SIG-M5 treated with dmso at 0.1 percent for 504 hours (cell line): Measurements from ENCODE around the gene MCF2L.

Source experiments
- DNase-seq: peaks from one replicate; lab custom pipeline; 2025; ENCODE audit not compliant: unreplicated experiment; lab: John Stamatoyannopoulos, UW

The MCF2L gene

GRCh38 chr13:112963641-112964040, 5.4 kb upstream of the MCF2L start:
- no peak for DNase-seq

DNA sequence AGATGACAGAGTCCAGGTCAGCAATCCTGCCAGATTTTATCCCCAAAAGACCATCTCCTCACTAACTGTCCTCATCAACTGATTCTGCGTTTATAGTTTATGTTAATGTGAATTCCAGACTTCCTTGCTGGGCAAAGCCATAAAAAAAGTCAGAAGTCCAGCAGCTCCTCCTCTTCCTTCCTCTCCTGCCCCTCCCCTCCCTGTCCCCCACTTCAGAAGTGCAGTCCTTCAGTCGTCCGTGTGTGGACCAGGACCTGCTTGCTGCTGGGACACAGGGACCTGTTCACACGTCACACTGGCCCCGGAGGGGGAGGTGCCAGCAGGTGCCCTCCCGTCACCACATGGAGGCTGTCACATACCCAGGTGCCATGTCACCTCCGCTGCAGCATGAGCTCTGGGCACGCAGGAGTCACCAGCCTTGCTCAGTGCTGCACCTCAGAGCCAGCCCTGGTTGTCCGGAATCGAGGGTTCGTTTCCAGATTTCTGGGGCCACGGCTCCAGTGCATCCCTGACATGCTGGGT, 4.0 kb upstream of the MCF2L start:
- DNase-seq: no peak

GRCh38 chr13:112965573-112966115, 3.4 kb upstream of the MCF2L start:
- no peak for DNase-seq

DNA sequence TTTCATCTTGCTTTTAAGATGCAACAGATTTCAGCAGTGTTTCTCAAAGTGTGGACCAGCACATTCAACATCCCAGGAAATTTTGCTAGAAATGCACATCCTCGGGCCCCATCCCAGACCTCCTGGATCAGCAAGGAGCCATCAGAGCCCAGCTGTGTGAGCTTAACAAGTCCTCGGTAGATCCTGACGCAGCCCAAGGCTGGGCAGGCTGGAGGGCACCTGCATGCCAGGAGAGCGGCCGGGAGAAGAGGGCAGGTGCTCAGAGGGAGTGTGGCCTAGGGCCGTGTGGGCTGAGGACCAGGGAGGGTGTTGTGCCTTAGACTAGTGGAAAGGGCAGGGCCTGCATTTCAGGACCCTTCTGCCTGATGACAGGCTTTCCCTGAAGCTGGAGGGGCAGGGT, 2.2 kb upstream of the MCF2L start:
- no peak for DNase-seq

- no peak for DNase-seq
These were observed 1.2 kb upstream of the MCF2L start for GRCh38 chr13:112967686-112968379.

DNA sequence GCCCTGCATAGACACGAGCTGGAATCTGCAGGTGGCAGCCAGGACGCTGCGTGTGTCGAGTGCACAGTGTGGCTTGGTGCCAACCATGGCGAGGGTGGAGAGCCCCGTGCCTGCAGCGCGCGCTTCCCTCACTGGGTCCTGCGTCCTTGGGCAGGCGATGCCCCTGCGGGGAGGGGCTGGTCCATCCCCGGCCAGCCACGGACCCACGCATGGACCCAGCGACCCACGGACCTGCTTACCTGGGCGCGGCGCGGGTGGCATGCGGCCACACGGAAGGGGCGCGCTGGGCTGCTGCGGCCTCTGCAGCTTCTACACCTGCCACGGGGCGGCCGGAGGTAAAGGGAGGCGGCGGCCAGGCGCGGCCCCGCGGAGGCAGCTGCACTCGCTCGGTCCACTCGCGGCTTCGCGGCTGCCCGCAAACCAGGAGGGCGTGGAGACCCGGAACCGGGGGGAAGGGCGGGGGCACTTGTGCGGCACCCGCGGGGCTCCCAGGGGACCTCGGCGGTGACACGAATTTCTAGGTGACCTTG, 569 bp upstream of the MCF2L start:
- DNase-seq: no peak

DNA sequence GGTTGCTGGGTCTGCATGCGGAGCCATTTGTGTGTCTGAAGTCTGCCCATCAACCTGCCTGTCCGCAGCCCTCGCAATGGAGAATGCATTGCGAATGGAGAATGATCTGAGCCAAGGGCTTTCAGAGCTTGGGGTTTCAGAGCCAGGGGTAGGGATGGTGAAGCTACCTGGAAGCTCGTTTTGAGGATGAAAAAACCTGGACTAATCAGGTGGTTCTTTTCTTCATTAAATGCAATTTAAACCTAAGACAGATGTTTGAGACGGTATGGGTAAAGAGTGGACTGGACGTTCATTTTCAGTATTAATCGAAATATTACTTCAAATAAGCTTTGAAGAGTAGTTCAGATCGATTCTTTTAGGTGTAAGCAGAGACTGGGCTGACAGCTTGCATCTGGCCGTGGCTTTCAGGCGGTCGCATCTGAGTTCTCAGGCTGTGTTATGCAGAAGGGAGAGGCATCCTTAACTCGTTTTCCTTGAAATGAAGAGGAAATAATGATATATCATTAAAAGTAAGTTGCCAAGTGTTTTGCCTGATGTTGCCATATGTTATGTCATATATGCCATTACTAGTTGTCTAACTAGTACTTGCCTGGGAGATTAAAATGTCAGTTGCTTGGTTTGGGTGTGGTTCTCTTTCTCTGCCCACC, 801 bp downstream of the MCF2L start:
- DNase-seq: no peak

- DNase-seq: no peak
These were observed 1.7 kb downstream of the MCF2L start for GRCh38 chr13:112970552-112971287.

DNA sequence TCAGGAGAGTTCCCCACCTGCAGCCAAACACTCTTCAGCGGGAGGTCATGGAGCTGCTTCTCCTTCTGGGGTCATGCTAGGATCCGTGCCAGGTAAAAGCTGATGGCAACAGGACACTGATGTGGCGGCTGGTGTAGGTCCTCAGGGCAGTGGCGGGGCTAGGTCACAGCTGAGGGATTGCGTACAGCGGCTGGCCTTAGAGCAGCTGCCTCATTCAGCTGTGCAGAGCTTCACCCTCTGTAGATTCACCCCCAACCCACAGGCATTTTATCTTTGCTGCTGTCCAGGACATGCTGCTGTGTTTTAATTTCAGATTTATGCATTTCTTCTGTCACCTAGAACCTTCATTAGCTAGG, 2.3 kb downstream of the MCF2L start:
- no peak for DNase-seq

- no peak for DNase-seq
These were observed 3.2 kb downstream of the MCF2L start for GRCh38 chr13:112972258-112972657.

- no peak for DNase-seq
These were observed 4.0 kb downstream of the MCF2L start for GRCh38 chr13:112972867-112973576.

- DNase-seq: no peak
These were observed 4.5 kb downstream of the MCF2L start for GRCh38 chr13:112973577-112973951.

- no peak for DNase-seq
These were observed 5.1 kb downstream of the MCF2L start for GRCh38 chr13:112974125-112974524.

DNA sequence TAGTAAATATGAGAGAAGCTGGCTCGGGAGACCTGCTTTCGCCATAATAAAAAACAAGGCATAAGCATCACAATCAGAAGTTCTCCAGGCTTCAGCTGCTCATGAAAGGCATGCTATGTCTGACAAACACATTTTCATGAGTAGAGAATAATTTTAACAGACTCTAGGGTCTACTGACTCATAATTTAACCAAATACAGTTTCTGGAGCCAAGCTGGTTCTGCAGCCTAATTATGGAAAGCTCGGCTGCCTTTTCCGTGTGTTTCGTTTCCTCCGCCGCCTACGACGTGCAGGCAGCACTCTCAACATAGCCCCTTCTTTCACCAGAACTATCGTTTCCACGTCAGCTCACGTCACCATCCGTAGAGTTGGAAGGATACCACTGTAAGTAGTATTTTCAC, 5.7 kb downstream of the MCF2L start:
- no peak for DNase-seq

GRCh38 chr13:112975401-112975939, 6.5 kb downstream of the MCF2L start:
- DNase-seq: no peak

DNA sequence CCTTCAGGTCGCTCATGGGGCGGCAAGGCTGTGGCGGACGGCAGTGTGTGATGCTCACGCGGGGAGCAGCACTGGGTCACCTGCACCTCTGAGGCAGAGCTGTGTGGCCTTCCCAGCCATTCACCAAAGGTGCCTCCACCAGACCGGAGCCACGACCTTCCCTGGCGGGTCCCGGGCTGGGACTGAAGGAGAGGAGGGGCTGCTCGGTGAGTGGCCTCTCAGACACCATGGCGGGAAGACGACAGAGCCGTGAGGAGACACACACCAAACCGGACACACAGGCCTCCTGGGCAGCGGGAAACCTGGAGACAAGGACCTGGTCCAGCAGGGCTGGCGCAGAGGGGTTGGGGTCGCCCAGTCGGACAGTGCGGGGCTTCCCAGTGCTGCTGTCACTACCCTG, 7.5 kb downstream of the MCF2L start:
- DNase-seq: no peak

DNA sequence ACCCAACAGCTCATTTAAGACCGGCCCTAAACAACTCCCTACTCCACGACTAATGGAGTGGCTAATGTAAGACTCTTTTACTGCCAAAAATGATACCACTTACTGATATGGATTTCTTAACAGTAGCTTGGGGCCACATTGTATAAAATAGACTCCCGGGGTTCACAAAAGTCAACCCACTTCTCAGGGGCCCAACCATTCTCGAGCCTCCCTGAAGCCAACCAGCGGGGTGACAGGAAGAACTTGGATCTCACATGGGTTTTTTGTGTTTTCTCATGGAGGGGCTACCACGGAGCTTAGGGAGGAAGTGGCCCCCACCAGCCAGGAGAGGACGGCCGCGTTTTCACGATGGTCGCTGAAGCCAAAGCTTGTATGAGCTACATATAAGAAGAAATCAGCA, 8.1 kb downstream of the MCF2L start:
- no peak for DNase-seq

GRCh38 chr13:112977525-112977924, 8.5 kb downstream of the MCF2L start:
- no peak for DNase-seq

DNA sequence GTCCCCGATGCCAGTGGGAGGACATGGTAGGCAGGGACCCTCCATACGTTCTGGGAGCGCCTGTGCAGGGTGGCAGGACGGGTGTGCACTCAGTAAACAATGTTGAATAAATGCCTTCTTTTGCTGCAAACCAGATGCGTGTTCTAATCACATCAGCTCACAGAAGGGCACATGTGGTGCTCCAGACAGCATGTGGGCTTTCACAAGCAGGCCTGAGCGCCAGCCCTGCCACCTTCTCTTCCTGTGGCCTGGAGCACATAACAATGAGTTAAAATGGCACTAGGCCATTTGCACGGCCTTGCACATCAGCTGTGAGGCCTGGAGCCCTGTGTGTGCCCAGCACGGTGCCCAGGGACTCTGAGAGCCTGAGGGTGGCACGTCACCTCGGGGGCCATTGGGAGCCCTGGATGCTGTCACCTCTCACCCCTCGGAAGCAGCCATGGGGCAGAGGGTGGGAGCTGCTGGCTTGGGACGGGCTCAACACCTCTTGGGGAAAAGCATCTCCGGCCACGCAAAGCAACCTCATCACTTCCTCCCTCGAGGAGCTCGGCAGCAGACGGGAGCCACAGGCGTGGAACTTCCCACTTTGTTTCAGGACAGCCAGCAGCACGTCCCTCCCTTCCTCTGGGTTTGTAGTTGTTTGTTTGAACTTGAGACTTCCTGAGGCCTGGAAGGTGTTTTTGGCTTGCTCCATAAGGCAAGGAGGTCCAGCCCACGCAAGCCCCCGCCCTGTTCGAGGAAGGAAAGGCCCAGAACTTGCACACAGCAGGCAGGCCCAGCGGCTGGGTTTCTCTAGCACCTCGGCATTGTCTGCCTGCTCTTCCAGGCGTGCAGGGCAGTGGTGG, 9.8 kb downstream of the MCF2L start:
- no peak for DNase-seq

GRCh38 chr13:112979406-112979902, 10.4 kb downstream of the MCF2L start:
- no peak for DNase-seq
